Neural cell (in vitro differentiated cells): Measurements from ENCODE around the gene SMAD9. TPM values are rescaled to one million over a fixed set of nuclear protein-coding genes. Genes with fewer than 3 reads are reported as not detected.

Source experiments
- H2AFZ ChIP-seq: fragments of 200-600, 300-800 bp; sonication (generic), shearing (Covaris generic); 2 replicates; pipeline ENCODE4 v1.6.0; 2014; ENCODE audit warnings: low read depth, mild to moderate bottlenecking, antibody characterized with exemption, low read length, moderate library complexity
- H3F3A ChIP-seq: fragments of 200-600 bp; shearing (Covaris generic); 2 replicates; pipeline ENCODE4 v1.6.1; 2016; ENCODE audit warnings: mild to moderate bottlenecking, moderate library complexity, mixed read lengths, antibody characterized with exemption, low read length; ENCODE audit not compliant: insufficient read depth, poor library complexity, severe bottlenecking
- H3K27ac ChIP-seq: fragments of 200-600, 300-800 bp; sonication (generic), shearing (Covaris generic); 2 replicates; pipeline ENCODE4 v1.5.1; 2014; ENCODE audit warnings: mild to moderate bottlenecking, low read length, moderate library complexity
- H3K27me3 ChIP-seq: fragments of 300-800, 200-600 bp; sonication (generic), shearing (Covaris generic); 2 replicates; pipeline ENCODE4 v1.6.0; 2014; ENCODE audit warnings: mild to moderate bottlenecking, low read depth, low read length, moderate library complexity; ENCODE audit not compliant: insufficient read depth
- H3K36me3 ChIP-seq: fragments of 300-800, 200-600 bp; sonication (generic), shearing (Covaris generic); 2 replicates; pipeline ENCODE4 v1.5.1; 2014; ENCODE audit warnings: mild to moderate bottlenecking, antibody characterized with exemption, low read length, moderate library complexity; ENCODE audit not compliant: insufficient read depth
- H3K4me2 ChIP-seq: fragments of 300-800, 200-600 bp; sonication (generic), shearing (Covaris generic); 2 replicates; pipeline ENCODE4 v1.6.0; 2014; ENCODE audit warnings: mild to moderate bottlenecking, low read length
- H3K4me3 ChIP-seq: fragments of 300-800, 200-600 bp; sonication (generic), shearing (Covaris generic); 2 replicates; pipeline ENCODE4 v1.5.1; 2014; ENCODE audit warnings: mild to moderate bottlenecking, low read length, moderate library complexity
- H3K79me2 ChIP-seq: fragments of 200-600 bp; shearing (Covaris generic); replicated peaks from 2 replicates; pipeline ENCODE4 v1.6.0; 2014; ENCODE audit warnings: mild to moderate bottlenecking, low read length, moderate library complexity; ENCODE audit not compliant: insufficient read depth
- H3K9ac ChIP-seq: fragments of 300-800, 200-600 bp; sonication (generic), shearing (Covaris generic); 2 replicates; pipeline ENCODE4 v1.6.1; 2016; ENCODE audit warnings: mild to moderate bottlenecking, low read length, mixed read lengths
- H3K9me2 ChIP-seq: fragments of 200-600 bp; shearing (Covaris generic); 2 replicates; pipeline ENCODE4 v1.6.1; 2016; ENCODE audit warnings: mild to moderate bottlenecking, low read length, mixed read lengths; ENCODE audit not compliant: insufficient read depth
- H3K9me3 ChIP-seq: fragments of 200-600, 300-800 bp; sonication (generic), shearing (Covaris generic); 2 replicates; pipeline ENCODE4 v1.6.1; 2016; ENCODE audit warnings: mild to moderate bottlenecking, mixed run types, low read length, moderate library complexity, mixed read lengths
- H4K20me1 ChIP-seq: fragments of 200-600 bp; shearing (Covaris generic); 2 replicates; pipeline ENCODE4 v1.6.1; 2016; ENCODE audit warnings: mild to moderate bottlenecking, mixed run types; ENCODE audit not compliant: insufficient read depth
- EP300 ChIP-seq: fragments of 450-650 bp; conservative IDR thresholded peaks from 2 replicates; pipeline ENCODE4 v1.6.1; 2014; ENCODE audit warnings: antibody characterized with exemption, mild to moderate bottlenecking, moderate library complexity; ENCODE audit not compliant: poor library complexity, severe bottlenecking
- EZH2 ChIP-seq: fragments of 200-600, 300-800 bp; shearing (Covaris generic), sonication (generic); IDR thresholded peaks from 2 replicates; pipeline ENCODE4 v1.6.1; 2014; ENCODE audit warnings: antibody characterized with exemption, low read length, borderline replicate concordance, mild to moderate bottlenecking; ENCODE audit not compliant: insufficient read depth, poor library complexity, severe bottlenecking
- MXI1 ChIP-seq: fragments of 450-650 bp; conservative IDR thresholded peaks from 2 replicates; pipeline ENCODE4 v1.6.1; 2014; ENCODE audit warnings: antibody characterized with exemption, mild to moderate bottlenecking; ENCODE audit not compliant: poor library complexity, severe bottlenecking
- POLR2AphosphoS5 ChIP-seq: IDR thresholded peaks from 2 replicates; pipeline ENCODE4 v1.6.1; 2012
- RAD21 ChIP-seq: fragments of 450-650 bp; conservative IDR thresholded peaks from 2 replicates; pipeline ENCODE4 v1.6.1; 2014; ENCODE audit warnings: antibody characterized with exemption, mild to moderate bottlenecking, moderate library complexity
- SMC3 ChIP-seq: fragments of 450-650 bp; conservative IDR thresholded peaks from 2 replicates; pipeline ENCODE4 v1.6.1; 2014; ENCODE audit warnings: antibody characterized with exemption, mild to moderate bottlenecking, moderate library complexity; ENCODE audit not compliant: poor library complexity
- TAF1 ChIP-seq: IDR thresholded peaks from 2 replicates; pipeline ENCODE4 v1.6.1; 2012; ENCODE audit warnings: low read depth
- polyA plus RNA-seq: library from polyadenylated mRNA; depleted of rRNA; stranded (reverse); fragments of >200 nt; gene quantifications from 2 replicates; pipeline ENCODE4 v1.2.3, GENCODE V29; 2014
- TF ChIP-seq, protein P1 (sequence below): IDR thresholded peaks from 2 replicates; pipeline ENCODE4 v1.6.1; 2012; ENCODE audit warnings: borderline replicate concordance
- TF ChIP-seq, protein P2 (sequence below): fragments of 450-650 bp; IDR thresholded peaks from 2 replicates; pipeline ENCODE4 v1.5.1; 2014; ENCODE audit warnings: antibody characterized with exemption, mild to moderate bottlenecking, moderate library complexity; ENCODE audit not compliant: poor library complexity, severe bottlenecking

Gene SMAD9
- polyA plus RNA-seq, 1 donor from 2014 or later, result 2.5 TPM

DNA sequence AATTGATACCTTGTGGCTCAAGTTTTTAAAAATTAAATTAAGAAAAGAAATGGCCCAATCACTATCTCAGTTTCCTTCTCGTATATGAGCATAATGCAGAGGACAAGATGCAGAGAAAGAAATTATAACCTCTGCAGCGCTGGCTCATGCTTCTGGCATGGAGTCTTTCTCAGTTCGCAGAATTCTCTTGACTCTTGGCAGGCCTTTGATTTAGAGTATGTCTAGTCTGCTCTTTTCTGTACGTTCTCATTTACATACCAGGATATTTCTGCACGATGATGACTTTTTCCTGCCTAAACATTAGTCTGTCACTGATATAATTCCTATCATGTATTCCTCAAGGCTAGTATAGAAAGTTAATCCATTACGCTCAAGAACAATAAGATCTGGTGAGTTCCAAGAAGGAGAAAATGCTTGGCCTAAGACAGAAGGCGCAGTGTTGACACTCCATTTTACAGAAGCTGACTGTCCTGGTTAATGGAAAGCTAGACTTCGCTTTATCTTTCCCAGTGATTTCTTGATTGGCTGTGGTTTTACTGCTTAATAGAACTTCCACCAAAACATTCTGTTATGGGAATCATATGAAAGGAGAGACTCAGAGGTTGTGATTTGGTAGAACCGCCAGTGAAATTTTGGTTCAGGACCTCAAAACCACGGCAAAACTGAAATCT lies 1.7 kb upstream of the SMAD9 start:
- Histone ChIP-seq H4K20me1 (no peaks in the 10 kb centered on the region), H3K79me2 (no peaks in the 10 kb centered on the region), H3F3A (peaks cover 5% of the 10 kb centered on the region), H3K27ac (no peak overlapping the region), H2AFZ (no peak overlapping the region), H3K4me3 (no peak overlapping the region), H3K9me2 (no peaks in the 10 kb centered on the region), H3K4me2 (no peak overlapping the region), H3K36me3 (no peaks in the 10 kb centered on the region), H3K27me3 (peaks cover 12% of the 10 kb centered on the region), H3K9ac (no peak overlapping the region), H3K9me3 (no peaks in the 10 kb centered on the region)
- TF ChIP-seq POLR2AphosphoS5 (no peak), RAD21 (no peak), TAF1 (no peak), EZH2 (no peak), MXI1 (no peak)

- H2AFZ ChIP-seq, result no peak overlapping the region
- H3F3A ChIP-seq, result peaks cover 5% of the 10 kb centered on the region
- H3K9me2 ChIP-seq, result no peaks in the 10 kb centered on the region
- TF ChIP-seq SMC3 (no peak), TAF1 (no peak), RAD21 (no peak), EP300 (no peak), MXI1 (no peak), POLR2AphosphoS5 (no peak), EZH2 (no peak)
- TF ChIP-seq, protein P1, sequence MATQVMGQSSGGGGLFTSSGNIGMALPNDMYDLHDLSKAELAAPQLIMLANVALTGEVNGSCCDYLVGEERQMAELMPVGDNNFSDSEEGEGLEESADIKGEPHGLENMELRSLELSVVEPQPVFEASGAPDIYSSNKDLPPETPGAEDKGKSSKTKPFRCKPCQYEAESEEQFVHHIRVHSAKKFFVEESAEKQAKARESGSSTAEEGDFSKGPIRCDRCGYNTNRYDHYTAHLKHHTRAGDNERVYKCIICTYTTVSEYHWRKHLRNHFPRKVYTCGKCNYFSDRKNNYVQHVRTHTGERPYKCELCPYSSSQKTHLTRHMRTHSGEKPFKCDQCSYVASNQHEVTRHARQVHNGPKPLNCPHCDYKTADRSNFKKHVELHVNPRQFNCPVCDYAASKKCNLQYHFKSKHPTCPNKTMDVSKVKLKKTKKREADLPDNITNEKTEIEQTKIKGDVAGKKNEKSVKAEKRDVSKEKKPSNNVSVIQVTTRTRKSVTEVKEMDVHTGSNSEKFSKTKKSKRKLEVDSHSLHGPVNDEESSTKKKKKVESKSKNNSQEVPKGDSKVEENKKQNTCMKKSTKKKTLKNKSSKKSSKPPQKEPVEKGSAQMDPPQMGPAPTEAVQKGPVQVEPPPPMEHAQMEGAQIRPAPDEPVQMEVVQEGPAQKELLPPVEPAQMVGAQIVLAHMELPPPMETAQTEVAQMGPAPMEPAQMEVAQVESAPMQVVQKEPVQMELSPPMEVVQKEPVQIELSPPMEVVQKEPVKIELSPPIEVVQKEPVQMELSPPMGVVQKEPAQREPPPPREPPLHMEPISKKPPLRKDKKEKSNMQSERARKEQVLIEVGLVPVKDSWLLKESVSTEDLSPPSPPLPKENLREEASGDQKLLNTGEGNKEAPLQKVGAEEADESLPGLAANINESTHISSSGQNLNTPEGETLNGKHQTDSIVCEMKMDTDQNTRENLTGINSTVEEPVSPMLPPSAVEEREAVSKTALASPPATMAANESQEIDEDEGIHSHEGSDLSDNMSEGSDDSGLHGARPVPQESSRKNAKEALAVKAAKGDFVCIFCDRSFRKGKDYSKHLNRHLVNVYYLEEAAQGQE, result no peak
- TF ChIP-seq, protein P2, sequence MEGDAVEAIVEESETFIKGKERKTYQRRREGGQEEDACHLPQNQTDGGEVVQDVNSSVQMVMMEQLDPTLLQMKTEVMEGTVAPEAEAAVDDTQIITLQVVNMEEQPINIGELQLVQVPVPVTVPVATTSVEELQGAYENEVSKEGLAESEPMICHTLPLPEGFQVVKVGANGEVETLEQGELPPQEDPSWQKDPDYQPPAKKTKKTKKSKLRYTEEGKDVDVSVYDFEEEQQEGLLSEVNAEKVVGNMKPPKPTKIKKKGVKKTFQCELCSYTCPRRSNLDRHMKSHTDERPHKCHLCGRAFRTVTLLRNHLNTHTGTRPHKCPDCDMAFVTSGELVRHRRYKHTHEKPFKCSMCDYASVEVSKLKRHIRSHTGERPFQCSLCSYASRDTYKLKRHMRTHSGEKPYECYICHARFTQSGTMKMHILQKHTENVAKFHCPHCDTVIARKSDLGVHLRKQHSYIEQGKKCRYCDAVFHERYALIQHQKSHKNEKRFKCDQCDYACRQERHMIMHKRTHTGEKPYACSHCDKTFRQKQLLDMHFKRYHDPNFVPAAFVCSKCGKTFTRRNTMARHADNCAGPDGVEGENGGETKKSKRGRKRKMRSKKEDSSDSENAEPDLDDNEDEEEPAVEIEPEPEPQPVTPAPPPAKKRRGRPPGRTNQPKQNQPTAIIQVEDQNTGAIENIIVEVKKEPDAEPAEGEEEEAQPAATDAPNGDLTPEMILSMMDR, result no peak
- H3K27me3 ChIP-seq, result peaks cover 12% of the 10 kb centered on the region
- no peaks in the 10 kb centered on the region for H3K36me3 ChIP-seq
- H3K4me3 ChIP-seq, result peak overlapping the region; percentile 58
- H3K9ac ChIP-seq, result peak overlapping the region; percentile 38
- H3K4me2 ChIP-seq, result no peak overlapping the region
- no peaks in the 10 kb centered on the region for H4K20me1 ChIP-seq
- no peaks in the 10 kb centered on the region for H3K9me3 ChIP-seq
- H3K79me2 ChIP-seq, result no peaks in the 10 kb centered on the region
- no peak overlapping the region for H3K27ac ChIP-seq
Observed at GRCh38 chr13:36920616-36921185, 663 bp upstream of the SMAD9 start.
